Left colon (tissue), 2 donors: ENCODE measurements around the gene GLRA1. TPM values are rescaled to one million over a fixed set of nuclear protein-coding genes. Genes with fewer than 3 reads are reported as not detected.
"Not testable (repeated sequence)": the region's sequence is repeated elsewhere in the genome, so short reads cannot be mapped to it uniquely, and the experiment has no call there.

Experiments
- ATAC-seq: fragments of 200-7000 bp; cut with Tn5 transposase; one replicate; pipeline ENCODE4 v1.9.1; 2020; ENCODE audit warnings: mild to moderate bottlenecking, moderate library complexity
- DNase-seq, 2 donors: peaks; one replicate each; pipeline ENCODE4 v3.0.0-alpha.2; 2020
- intact Hi-C, 2 donors: fragments of 100-400 bp; cut with DNase I in 1 of 2; cut with micrococcal nuclease in 1 of 2; formaldehyde crosslinking; loops; one replicate each; pipeline versions ENCODE4 v1.11.2 to v1.14.0; 2022; cut with DNase I, micrococcal nuclease
- total RNA-seq, 2 donors: library from RNA; stranded (reverse); fragmentation: NEBNext Ultra II Directional; extraction: Animal tissue kit (Norgen Biotek cat#: 25700); gene quantifications; one replicate each; pipeline ENCODE4 v1.2.1, GENCODE V29; 2021
- donor health status: DM: no; HTN: no; CAD: no.
- donor health status: DM: yes; HTN: yes; CAD: no.

GLRA1 gene
- total RNA-seq, 2 donors from 2014 or later = not detected

GRCh38 chr5:151795426-151795825 lies 129.2 kb downstream of the GLRA1 start:
- no peak for DNase-seq
- intact Hi-C loops = no loop called here
- ATAC-seq = no peak

- DNase-seq (no peak), ATAC-seq (no peak)
- intact Hi-C loops = no loop called here
Observed at GRCh38 chr5:151793358-151793757, 131.3 kb downstream of the GLRA1 start.

- intact Hi-C loops = no loop called here
- no peak for ATAC-seq
- DNase-seq = no peak
Observed at GRCh38 chr5:151787817-151788216, 136.8 kb downstream of the GLRA1 start.

GRCh38 chr5:151786468-151786867 lies 138.2 kb downstream of the GLRA1 start:
- no peak for ATAC-seq
- intact Hi-C loops = no loop called here
- DNase-seq = no peak

GRCh38 chr5:151784141-151784540 lies 140.5 kb downstream of the GLRA1 start:
- DNase-seq = no peak
- no peak for ATAC-seq
- intact Hi-C loops = no loop called here

- ATAC-seq, intact Hi-C loops, DNase-seq: not testable (repeated sequence)
Observed at GRCh38 chr5:151783664-151784063, 141.0 kb downstream of the GLRA1 start.

- ATAC-seq = no peak
- DNase-seq = no peak
- intact Hi-C loops = no loop called here
Observed at GRCh38 chr5:151781201-151781600, 143.4 kb downstream of the GLRA1 start.

- ATAC-seq (no peak), DNase-seq (no peak)
- intact Hi-C loops = no loop called here
Observed at GRCh38 chr5:151780348-151780747, 144.3 kb downstream of the GLRA1 start.

- intact Hi-C loops = no loop called here
- ATAC-seq (no peak), DNase-seq (no peak)
Observed at GRCh38 chr5:151779531-151780125, 145.0 kb downstream of the GLRA1 start.

- DNase-seq = no peak
- ATAC-seq = no peak
- intact Hi-C loops = no loop called here
Observed at GRCh38 chr5:151775025-151775606, 149.5 kb downstream of the GLRA1 start.

- intact Hi-C loops = no loop called here
- ATAC-seq = no peak
- no peak for DNase-seq
Observed at GRCh38 chr5:151773951-151774350, 150.7 kb downstream of the GLRA1 start.

GRCh38 chr5:151772846-151773561 lies 151.6 kb downstream of the GLRA1 start:
- DNase-seq = peak; percentile 33
- intact Hi-C loops = no loop called here
- ATAC-seq = no peak

Other genes with a start within 250 kb of the GLRA1 start
- 100 to 1,000 TPM in 1 of 2 donors, 10 to 100 TPM in 1; 91.3 to 178 TPM for gene SPARC, start 237.9 kb downstream of the GLRA1 start, total RNA-seq
- 10 to 100 TPM; 48.7 to 49.2 TPM for gene ATOX1, start 166.2 kb downstream of the GLRA1 start, total RNA-seq
- 100 to 1,000 TPM; 116 to 141 TPM for gene G3BP1, start 152.9 kb downstream of the GLRA1 start, total RNA-seq